HCT116 (cell line): ENCODE measurements around the gene PDE4D. TPM values are rescaled to one million over a fixed set of nuclear protein-coding genes. Genes with fewer than 3 reads are reported as not detected.

ENCODE experiments used
- ATAC-seq: fragments of 200-7000 bp; cut with Tn5 transposase; 2 replicates; pipeline ENCODE4 v1.9.1; 2020; ENCODE audit warnings: mild to moderate bottlenecking, moderate library complexity
- BruUV-seq: library from RNA; stranded (reverse); fragments of 400-500 nt; replicated peaks from 2 replicates; lab custom pipeline; 2021; lab: Mats Ljungman, UMichigan
- CTCF ChIA-PET: fragments of 300-600 bp; sonication (Branson Sonifier 250); formaldehyde crosslinking; loops from one replicate; lab custom pipeline; 2021; ENCODE audit warnings: antibody characterized with exemption; lab: Charles Lee
- POLR2A ChIA-PET: fragments of 300-600, 350-600 bp; sonication (Branson Sonifier 250); formaldehyde crosslinking; loops from one replicate; lab custom pipeline; 2021; ENCODE audit warnings: antibody characterized with exemption; lab: Charles Lee
- RAD21 ChIA-PET, 2 experiments: fragments of 300-600 bp; sonication (Branson Sonifier 250); formaldehyde crosslinking; loops; one replicate each; lab custom pipeline; 2023; ENCODE audit warnings: low total read pairs in 2 of 2; ENCODE audit not compliant: uncharacterized antibody in 2 of 2, unreplicated experiment in 2 of 2, low non-redundant PET in 1 of 2; lab: Charles Lee
- DNase-seq: peaks from one replicate; pipeline ENCODE4 v3.0.0-alpha.2; 2010; ENCODE audit warnings: low read depth, low spot score
- H2AFZ ChIP-seq: fragments of 200-600 bp; shearing (Covaris generic), sonication (generic); 2 replicates; pipeline ENCODE4 v1.6.1; 2017; ENCODE audit warnings: low read depth, mixed run types, mixed read lengths, antibody characterized with exemption, low read length; ENCODE audit not compliant: poor library complexity, severe bottlenecking
- H3K27ac ChIP-seq: 2 replicates; pipeline ENCODE4 v1.5.1; 2012; ENCODE audit warnings: low read depth, low read length
- H3K27me3 ChIP-seq: fragments of 200-600 bp; sonication (generic); 2 replicates; pipeline ENCODE4 v1.6.1; 2016; ENCODE audit warnings: mixed run types, low read length, mixed read lengths; ENCODE audit not compliant: insufficient read depth
- H3K36me3 ChIP-seq, 2 experiments: fragments of 200-500 bp in 1 of 2; fragments of 200-600 bp in 1 of 2; sonication (Bioruptor generic) in 1 of 2; sonication (generic) in 1 of 2; 2 replicates each; pipeline versions ENCODE4 v1.5.1 to v1.6.1; 2014 to 2016; ENCODE audit warnings: low read length in 2 of 2, inconsistent platforms in 1 of 2, mixed read lengths in 1 of 2, mixed run types in 1 of 2; ENCODE audit not compliant: insufficient read depth in 2 of 2, control insufficient read depth in 1 of 2
- H3K4me1 ChIP-seq, 2 experiments: fragments of 200-600 bp in 1 of 2; sonication (generic) in 1 of 2; 2 replicates each; pipeline versions ENCODE4 v1.5.1 to v1.6.1; 2012 to 2017; ENCODE audit warnings: low read length in 2 of 2, inconsistent platforms in 1 of 2, mild to moderate bottlenecking in 1 of 2, mixed read lengths in 1 of 2, mixed run types in 1 of 2, moderate library complexity in 1 of 2; ENCODE audit not compliant: insufficient read depth in 2 of 2, control insufficient read depth in 1 of 2
- H3K4me2 ChIP-seq: fragments of 200-600 bp; sonication (generic); 2 replicates; pipeline ENCODE4 v1.6.1; 2017; ENCODE audit warnings: mixed run types, low read length, mixed read lengths
- H3K4me3 ChIP-seq, 2 experiments: fragments of 200-600 bp in 1 of 2; sonication (generic) in 1 of 2; replicated peaks in 1 of 2; 2 replicates each; pipeline ENCODE4 v1.5.1; 2011 to 2016; ENCODE audit warnings: low read length in 2 of 2, control low read depth in 1 of 2, low read depth in 1 of 2, mild to moderate bottlenecking in 1 of 2, mixed read lengths in 1 of 2, mixed run types in 1 of 2
- H3K79me2 ChIP-seq: fragments of 200-600 bp; sonication (generic); 2 replicates; pipeline ENCODE4 v1.6.1; 2017; ENCODE audit warnings: mild to moderate bottlenecking, mixed run types, low read length, moderate library complexity, mixed read lengths; ENCODE audit not compliant: insufficient read depth
- H3K9ac ChIP-seq: fragments of 200-600 bp; sonication (generic); 2 replicates; pipeline ENCODE4 v1.6.1; 2016; ENCODE audit warnings: low read length, mixed read lengths
- H3K9me2 ChIP-seq: fragments of 200-600 bp; sonication (generic), shearing (Covaris generic); 2 replicates; pipeline ENCODE4 v1.6.1; 2017; ENCODE audit warnings: mixed run types, mild to moderate bottlenecking, moderate library complexity; ENCODE audit not compliant: insufficient read depth
- H3K9me3 ChIP-seq, 2 experiments: fragments of 200-500 bp in 1 of 2; fragments of 200-600 bp in 1 of 2; sonication (Bioruptor generic) in 1 of 2; sonication (generic) in 1 of 2; 2 replicates each; pipeline ENCODE4 v1.6.1; 2014 to 2017; ENCODE audit warnings: low read length in 2 of 2, mixed read lengths in 2 of 2, inconsistent platforms in 1 of 2, low read depth in 1 of 2, mild to moderate bottlenecking in 1 of 2, mixed run types in 1 of 2, moderate library complexity in 1 of 2; ENCODE audit not compliant: control insufficient read depth in 1 of 2, insufficient read depth in 1 of 2
- H4K20me1 ChIP-seq: fragments of 200-600 bp; sonication (generic), shearing (Covaris generic); 2 replicates; pipeline ENCODE4 v1.6.1; 2017; ENCODE audit warnings: mixed run types, mild to moderate bottlenecking, moderate library complexity; ENCODE audit not compliant: insufficient read depth
- ATF3 ChIP-seq: IDR thresholded peaks from 2 replicates; pipeline ENCODE4 v1.6.1; 2012
- CBX3 ChIP-seq: IDR thresholded peaks from 2 replicates; pipeline ENCODE4 v1.6.1; 2012; ENCODE audit warnings: low read depth
- CEBPB ChIP-seq: IDR thresholded peaks from 2 replicates; pipeline ENCODE4 v1.6.1; 2012; ENCODE audit warnings: low read depth
- EGR1 ChIP-seq: IDR thresholded peaks from 2 replicates; pipeline ENCODE4 v1.6.1; 2012; ENCODE audit warnings: low read depth
- ELF1 ChIP-seq: IDR thresholded peaks from 2 replicates; pipeline ENCODE4 v1.6.1; 2012; ENCODE audit warnings: low read depth, borderline replicate concordance
- EZH2 ChIP-seq: fragments of 200-600 bp; sonication (generic); IDR thresholded peaks from 2 replicates; pipeline ENCODE4 v1.6.1; 2017; ENCODE audit warnings: antibody characterized with exemption, mixed run types
- EZH2phosphoT487 ChIP-seq: fragments of 200-600 bp; IDR thresholded peaks from 2 replicates; pipeline ENCODE4 v1.6.1; 2018; ENCODE audit warnings: antibody characterized with exemption, borderline replicate concordance
- FOSL1 ChIP-seq: IDR thresholded peaks from 2 replicates; pipeline ENCODE4 v1.6.1; 2012; ENCODE audit warnings: low read depth
- MAX ChIP-seq: IDR thresholded peaks from 2 replicates; pipeline ENCODE4 v1.6.1; 2012
- RAD21 ChIP-seq: IDR thresholded peaks from 2 replicates; pipeline ENCODE4 v1.6.1; 2012; ENCODE audit warnings: low read depth, mild to moderate bottlenecking
- REST ChIP-seq: IDR thresholded peaks from 2 replicates; pipeline ENCODE4 v1.6.1; 2012; ENCODE audit warnings: low read depth
- SIN3A ChIP-seq: IDR thresholded peaks from 2 replicates; pipeline ENCODE4 v1.6.1; 2012; ENCODE audit warnings: low read depth
- SRF ChIP-seq: IDR thresholded peaks from 2 replicates; pipeline ENCODE4 v1.6.1; 2012; ENCODE audit warnings: low read depth
- TCF7L2 ChIP-seq: IDR thresholded peaks from 2 replicates; pipeline ENCODE4 v1.7.0; 2011; ENCODE audit warnings: borderline replicate concordance, inconsistent platforms; ENCODE audit not compliant: insufficient read depth, insufficient read length; ENCODE audit errors: extremely low read depth
- YY1 ChIP-seq: IDR thresholded peaks from 2 replicates; pipeline ENCODE4 v1.6.1; 2011; ENCODE audit warnings: low read length, low read depth, moderate library complexity, mild to moderate bottlenecking; ENCODE audit not compliant: insufficient replicate concordance; ENCODE audit errors: extremely low read depth
- ZNF274 ChIP-seq: fragments of 200-500 bp; sonication (Bioruptor generic); IDR thresholded peaks from 2 replicates; pipeline ENCODE4 v1.6.1; 2014; ENCODE audit warnings: mild to moderate bottlenecking, low read depth, low read length, inconsistent platforms
- intact Hi-C: fragments of 100-400 bp; cut with micrococcal nuclease; formaldehyde crosslinking; loops from 2 replicates; pipeline ENCODE4 v1.10.0; 2022
- total RNA-seq: library from RNA; stranded (reverse); gene quantifications from one replicate; pipeline ENCODE4 v1.2.1, GENCODE V29; 2021; ENCODE audit not compliant: unreplicated experiment

Gene PDE4D
- total RNA-seq, 1 experiment from 2014 or later, result 1.1 TPM

GRCh38 chr5:59260973-59261372 lies 632.6 kb downstream of the PDE4D start:
- no peak for DNase-seq
- no peaks in the 10 kb centered on the region for H3K79me2 ChIP-seq
- peaks cover 33% of the 10 kb centered on the region; the same call in 1 of the 2 replicates for H3K27me3 ChIP-seq
- intact Hi-C loops, result no loop called here
- no TSS peak for BruUV-seq
- H3K9me2 ChIP-seq, result no peaks in the 10 kb centered on the region
- H3K4me1 ChIP-seq, result no peaks in the 10 kb centered on the region
- H3K27ac ChIP-seq, result no peak overlapping the region
- no peak overlapping the region for H2AFZ ChIP-seq
- H3K4me3 ChIP-seq, result no peak overlapping the region
- ATAC-seq, result no peak
- no peak for TF ChIP-seq RAD21
- TF ChIP-seq REST, result no peak
- TF ChIP-seq FOSL1, result no peak
- TF ChIP-seq ELF1, result no peak
- TF ChIP-seq ZNF274, result no peak
- no peak for TF ChIP-seq ATF3
- no peak for TF ChIP-seq CEBPB
- no peak for TF ChIP-seq CBX3
- no peak for TF ChIP-seq SIN3A
- no peak for TF ChIP-seq EZH2
- no peak for TF ChIP-seq TCF7L2
- TF ChIP-seq EGR1, result no peak
- TF ChIP-seq YY1, result no peak
- TF ChIP-seq SRF, result no peak
- no peak for TF ChIP-seq MAX
- TF ChIP-seq EZH2phosphoT487, result no peak
- no peaks in the 10 kb centered on the region for H4K20me1 ChIP-seq
- POLR2A ChIA-PET, result no interaction called here
- no peak overlapping the region for H3K9ac ChIP-seq
- H3K36me3 ChIP-seq, result no peaks in the 10 kb centered on the region
- no peak overlapping the region for H3K4me2 ChIP-seq
- no peaks in the 10 kb centered on the region for H3K9me3 ChIP-seq
- CTCF ChIA-PET, result no interaction called here
- RAD21 ChIA-PET, result no interaction called here
